HepG2 (cell line): ENCODE data around the gene OBI1. TPM values are rescaled to one million over a fixed set of nuclear protein-coding genes. Genes with fewer than 3 reads are reported as not detected.

Experiments
- CENPBD1 ChIP-seq: sonication (generic); formaldehyde crosslinking; IDR thresholded peaks from 2 replicates; pipeline ENCODE4 v1.8.0; 2022; ENCODE audit warnings: missing genetic modification reagents, low read depth, mild to moderate bottlenecking, borderline replicate concordance
- MAX ChIP-seq: IDR thresholded peaks from 2 replicates; pipeline ENCODE4 v1.6.1; 2012; ENCODE audit warnings: inconsistent platforms
- MLXIP ChIP-seq: sonication (generic); formaldehyde crosslinking; IDR thresholded peaks from 2 replicates; pipeline ENCODE4 v1.9.0; 2021; ENCODE audit warnings: missing genetic modification reagents, borderline replicate concordance
- PREB ChIP-seq: sonication (generic); formaldehyde crosslinking; IDR thresholded peaks from 2 replicates; pipeline ENCODE4 v1.4.0; 2020; ENCODE audit warnings: missing genetic modification reagents
- RXRA ChIP-seq: sonication (generic); formaldehyde crosslinking; IDR thresholded peaks from 2 replicates; pipeline ENCODE4 v1.5.1; 2020; ENCODE audit warnings: missing genetic modification reagents
- ZBTB26 ChIP-seq: IDR thresholded peaks from 2 replicates; pipeline ENCODE4 v1.6.1; 2016; ENCODE audit warnings: missing compliant biosample characterization, missing genetic modification reagents, borderline replicate concordance
- ZNF143 ChIP-seq: sonication (generic); formaldehyde crosslinking; IDR thresholded peaks from 2 replicates; pipeline ENCODE4 v1.4.0; 2020; ENCODE audit warnings: missing genetic modification reagents
- ZNF160 ChIP-seq: sonication (generic); formaldehyde crosslinking; IDR thresholded peaks from 2 replicates; pipeline ENCODE4 v1.8.0; 2022; ENCODE audit warnings: mild to moderate bottlenecking, inconsistent platforms, missing genetic modification reagents
- ZSCAN12 ChIP-seq: sonication (generic); formaldehyde crosslinking; IDR thresholded peaks from 2 replicates; pipeline ENCODE4 v1.9.0; 2021; ENCODE audit warnings: mild to moderate bottlenecking, missing genetic modification reagents
- polyA plus RNA-seq, 8 experiments: library from polyadenylated mRNA; depleted of rRNA in 3 of 8; stranded (reverse) in 7 of 8; unstranded in 1 of 8; fragments of >200 nt; fragmentation: Illumina TruSeq in 4 of 8; extraction: Trizol in 4 of 8; gene quantifications; 2 replicates each; pipeline versions ENCODE4 v1.2.1 to v1.2.3, GENCODE V29; 2011 to 2016; ENCODE audit warnings: low read depth in 4 of 8, missing spikeins in 1 of 8, mixed read lengths in 1 of 8; ENCODE audit not compliant: insufficient read depth in 1 of 8
- total RNA-seq, 5 experiments: library from RNA; depleted of rRNA; stranded (reverse); fragments of >200 nt; fragmentation: Illumina TruSeq; extraction: Trizol; gene quantifications; 2 replicates each; pipeline ENCODE4 v1.2.3, GENCODE V29; 2016; ENCODE audit warnings: low read depth in 1 of 5
- TF ChIP-seq, protein P1 (sequence below): fragments of 450-650 bp; IDR thresholded peaks from 2 replicates; pipeline ENCODE4 v1.6.1; 2016
- TF ChIP-seq, protein P2 (sequence below): sonication (generic); formaldehyde crosslinking; IDR thresholded peaks from 2 replicates; pipeline ENCODE4 v1.5.0; 2020; ENCODE audit warnings: mild to moderate bottlenecking, missing genetic modification reagents, borderline replicate concordance

The OBI1 gene
- total and polyA plus RNA-seq, 2 of the 13 experiments (the other 11 are each of a cell fraction or from before 2014, with no cell fraction given), result 7.8 to 23.5 TPM

DNA sequence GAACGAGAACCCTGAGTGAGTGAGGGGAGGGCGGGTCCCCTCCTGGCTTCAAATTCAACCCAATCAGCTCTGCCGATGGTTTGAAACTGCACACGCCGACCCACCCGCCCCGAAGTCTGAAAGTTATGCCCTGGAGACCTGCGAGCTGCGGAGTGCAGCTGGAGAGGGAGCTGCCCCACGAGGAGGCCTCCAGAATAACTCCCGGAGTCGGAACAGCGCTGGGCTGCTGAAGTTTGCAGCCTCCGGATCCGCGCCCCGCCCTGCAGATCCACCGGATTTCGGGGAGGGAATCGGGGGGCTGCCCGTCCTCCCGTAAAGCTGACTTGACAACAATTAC is 62.6 kb downstream of the OBI1 start (continued):
- TF ChIP-seq RXRA (CRISPR knock-in tag), result 0 out of 2 replicates have a peak, but pooled peaks have one; percentile 10
- no peak for TF ChIP-seq ZNF143 (CRISPR knock-in tag)
- no peak for TF ChIP-seq CENPBD1 (CRISPR knock-in tag)
- TF ChIP-seq MAX, result 0 out of 2 replicates have a peak, but pooled peaks have one; percentile 1
- no peak for TF ChIP-seq ZSCAN12 (CRISPR knock-in tag)
- TF ChIP-seq ZBTB26 (CRISPR knock-in tag), result 0 out of 2 replicates have a peak, but pooled peaks have one; percentile 25
- TF ChIP-seq MLXIP, result no peak
- TF ChIP-seq, protein P1, sequence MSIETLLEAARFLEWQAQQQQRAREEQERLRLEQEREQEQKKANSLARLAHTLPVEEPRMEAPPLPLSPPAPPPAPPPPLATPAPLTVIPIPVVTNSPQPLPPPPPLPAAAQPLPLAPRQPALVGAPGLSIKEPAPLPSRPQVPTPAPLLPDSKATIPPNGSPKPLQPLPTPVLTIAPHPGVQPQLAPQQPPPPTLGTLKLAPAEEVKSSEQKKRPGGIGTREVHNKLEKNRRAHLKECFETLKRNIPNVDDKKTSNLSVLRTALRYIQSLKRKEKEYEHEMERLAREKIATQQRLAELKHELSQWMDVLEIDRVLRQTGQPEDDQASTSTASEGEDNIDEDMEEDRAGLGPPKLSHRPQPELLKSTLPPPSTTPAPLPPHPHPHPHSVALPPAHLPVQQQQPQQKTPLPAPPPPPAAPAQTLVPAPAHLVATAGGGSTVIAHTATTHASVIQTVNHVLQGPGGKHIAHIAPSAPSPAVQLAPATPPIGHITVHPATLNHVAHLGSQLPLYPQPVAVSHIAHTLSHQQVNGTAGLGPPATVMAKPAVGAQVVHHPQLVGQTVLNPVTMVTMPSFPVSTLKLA, result no peak
- TF ChIP-seq ZNF160, result no peak
- TF ChIP-seq, protein P2, sequence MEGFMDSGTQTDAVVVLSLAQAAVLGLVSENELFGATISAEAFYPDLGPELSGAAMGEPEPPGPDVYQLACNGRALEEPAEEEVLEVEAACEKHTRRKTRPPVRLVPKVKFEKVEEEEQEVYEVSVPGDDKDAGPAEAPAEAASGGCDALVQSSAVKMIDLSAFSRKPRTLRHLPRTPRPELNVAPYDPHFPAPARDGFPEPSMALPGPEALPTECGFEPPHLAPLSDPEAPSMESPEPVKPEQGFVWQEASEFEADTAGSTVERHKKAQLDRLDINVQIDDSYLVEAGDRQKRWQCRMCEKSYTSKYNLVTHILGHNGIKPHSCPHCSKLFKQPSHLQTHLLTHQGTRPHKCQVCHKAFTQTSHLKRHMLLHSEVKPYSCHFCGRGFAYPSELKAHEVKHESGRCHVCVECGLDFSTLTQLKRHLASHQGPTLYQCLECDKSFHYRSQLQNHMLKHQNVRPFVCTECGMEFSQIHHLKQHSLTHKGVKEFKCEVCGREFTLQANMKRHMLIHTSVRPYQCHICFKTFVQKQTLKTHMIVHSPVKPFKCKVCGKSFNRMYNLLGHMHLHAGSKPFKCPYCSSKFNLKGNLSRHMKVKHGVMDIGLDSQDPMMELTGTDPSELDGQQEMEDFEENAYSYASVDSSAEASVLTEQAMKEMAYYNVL, result no peak
- no peak for TF ChIP-seq PREB (CRISPR knock-in tag)
- TF ChIP-seq, all 625 proteins: peak for 5
